Measurements from ENCODE around the gene SRRM3. TPM values are rescaled to one million over a fixed set of nuclear protein-coding genes. Genes with fewer than 3 reads are reported as not detected.

Gene SRRM3
- total and polyA plus RNA-seq, 3 donors from 2014 or later, result 7.8 to 8.4 (median 8.3) TPM

- intact Hi-C loops (cut with DNase I; ENCODE audit: low total_unique reads), result no loop called here
- peak overlapping the region in 1 of 2 donors; percentile 41 for H3K27ac ChIP-seq
- TF ChIP-seq POLR2A (IDR thresholded peaks at IDR 0.05), result no peak
- no peak for TF ChIP-seq CTCF (IDR thresholded peaks at IDR 0.05)
- DNase-seq, result no peak
- no peaks in the 10 kb centered on the region for H3K27me3 ChIP-seq
- H3K4me1 ChIP-seq, result peaks cover 15% of the 10 kb centered on the region
- no peak overlapping the region for H3K4me3 ChIP-seq
- H3K9me3 ChIP-seq, result no peaks in the 10 kb centered on the region
- no peaks in the 10 kb centered on the region for H3K36me3 ChIP-seq (ENCODE audit: low read depth, missing control alignments)
- 51 to 70% methylated on average over 5 of the region's 5 CpGs for WGBS, 2 donors
These were observed 125.0 kb downstream of the SRRM3 start for GRCh38 chr7:76326646-76327233.

GRCh38 chr7:76327610-76328009, 125.9 kb downstream of the SRRM3 start:
- H3K4me3 ChIP-seq, result no peak overlapping the region
- H3K27ac ChIP-seq, result no peak overlapping the region
- H3K36me3 ChIP-seq (ENCODE audit: low read depth, missing control alignments), result no peaks in the 10 kb centered on the region
- H3K9me3 ChIP-seq, result no peaks in the 10 kb centered on the region
- no peak for DNase-seq
- 56 to 65% methylated on average over 7 of the region's 7 CpGs for WGBS, 2 donors
- no peak for TF ChIP-seq CTCF (IDR thresholded peaks at IDR 0.05)
- no peak for TF ChIP-seq POLR2A (IDR thresholded peaks at IDR 0.05)
- peaks cover 13% of the 10 kb centered on the region for H3K4me1 ChIP-seq
- intact Hi-C loops (cut with DNase I; ENCODE audit: low total_unique reads), result no loop called here
- no peaks in the 10 kb centered on the region for H3K27me3 ChIP-seq

- no peaks in the 10 kb centered on the region for H3K36me3 ChIP-seq (ENCODE audit: low read depth, missing control alignments)
- TF ChIP-seq CTCF (IDR thresholded peaks at IDR 0.05) (no peak), POLR2A (IDR thresholded peaks at IDR 0.05) (no peak)
- no peaks in the 10 kb centered on the region for H3K9me3 ChIP-seq
- WGBS, 2 donors, result 58 to 68% methylated on average over 15 of the region's 15 CpGs
- no peak overlapping the region for H3K4me3 ChIP-seq
- peaks cover 15% of the 10 kb centered on the region for H3K4me1 ChIP-seq
- no peak overlapping the region for H3K27ac ChIP-seq
- intact Hi-C loops (cut with DNase I; ENCODE audit: low total_unique reads), result no loop called here
- H3K27me3 ChIP-seq, result no peaks in the 10 kb centered on the region
- DNase-seq, result no peak
These were observed 126.7 kb downstream of the SRRM3 start for GRCh38 chr7:76328389-76328788.

- H3K9me3 ChIP-seq, result no peaks in the 10 kb centered on the region
- no peak overlapping the region for H3K4me3 ChIP-seq
- H3K27me3 ChIP-seq, result no peaks in the 10 kb centered on the region
- intact Hi-C loops (cut with DNase I; ENCODE audit: low total_unique reads), result no loop called here
- TF ChIP-seq CTCF (IDR thresholded peaks at IDR 0.05) (no peak), POLR2A (IDR thresholded peaks at IDR 0.05) (no peak)
- peaks cover 25% of the 10 kb centered on the region for H3K4me1 ChIP-seq
- WGBS, 2 donors, result 90 to 94% methylated on average over 29 of the region's 29 CpGs
- H3K27ac ChIP-seq, result no peak overlapping the region
- no peak for DNase-seq
- H3K36me3 ChIP-seq (ENCODE audit: low read depth, missing control alignments), result no peaks in the 10 kb centered on the region
These were observed 127.8 kb downstream of the SRRM3 start for GRCh38 chr7:76329479-76329878.

GRCh38 chr7:76330261-76330660, 128.6 kb downstream of the SRRM3 start:
- intact Hi-C loops (cut with DNase I; ENCODE audit: low total_unique reads), result no loop called here
- no peak for TF ChIP-seq CTCF (IDR thresholded peaks at IDR 0.05)
- TF ChIP-seq POLR2A (IDR thresholded peaks at IDR 0.05), result no peak
- Histone ChIP-seq H3K9me3 (no peaks in the 10 kb centered on the region), H3K27me3 (no peaks in the 10 kb centered on the region), H3K4me1 (peaks cover 25% of the 10 kb centered on the region), H3K36me3 (ENCODE audit: low read depth, missing control alignments) (no peaks in the 10 kb centered on the region), H3K27ac (no peak overlapping the region), H3K4me3 (no peak overlapping the region)
- WGBS, 2 donors, result 54 to 64% methylated on average over 4 of the region's 4 CpGs
- no peak for DNase-seq
